C4-2B (cell line): ENCODE results near the gene CD163L1.

Source experiments
- ZFX ChIP-seq: fragments of 450-650 bp; IDR thresholded peaks from 2 replicates; pipeline ENCODE4 v1.6.1; 2017
- TF ChIP-seq, protein P1 (sequence below): fragments of 450-650 bp; conservative IDR thresholded peaks from 2 replicates; pipeline ENCODE4 v1.5.1; 2017; ENCODE audit warnings: mild to moderate bottlenecking

DNA sequence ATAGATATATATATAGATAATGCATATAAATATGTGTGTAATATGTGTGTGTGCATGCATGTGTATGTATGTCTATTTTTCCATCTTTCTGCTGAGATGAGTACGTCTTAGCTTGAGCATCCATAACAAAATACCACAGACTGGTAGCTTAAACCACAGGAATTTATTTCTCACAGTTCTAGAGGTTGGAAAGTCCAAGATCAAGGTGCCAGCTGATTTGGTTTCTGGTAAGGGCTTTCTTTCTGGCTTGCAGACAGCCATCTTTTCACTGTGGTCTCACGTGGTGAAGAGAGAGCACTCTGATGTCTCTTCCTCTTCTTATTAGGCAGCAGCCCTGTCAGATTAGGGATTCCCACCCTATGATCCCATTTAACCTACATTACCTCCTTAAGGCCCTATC lies 92.8 kb downstream of the CD163L1 start:
- TF ChIP-seq, protein P1, sequence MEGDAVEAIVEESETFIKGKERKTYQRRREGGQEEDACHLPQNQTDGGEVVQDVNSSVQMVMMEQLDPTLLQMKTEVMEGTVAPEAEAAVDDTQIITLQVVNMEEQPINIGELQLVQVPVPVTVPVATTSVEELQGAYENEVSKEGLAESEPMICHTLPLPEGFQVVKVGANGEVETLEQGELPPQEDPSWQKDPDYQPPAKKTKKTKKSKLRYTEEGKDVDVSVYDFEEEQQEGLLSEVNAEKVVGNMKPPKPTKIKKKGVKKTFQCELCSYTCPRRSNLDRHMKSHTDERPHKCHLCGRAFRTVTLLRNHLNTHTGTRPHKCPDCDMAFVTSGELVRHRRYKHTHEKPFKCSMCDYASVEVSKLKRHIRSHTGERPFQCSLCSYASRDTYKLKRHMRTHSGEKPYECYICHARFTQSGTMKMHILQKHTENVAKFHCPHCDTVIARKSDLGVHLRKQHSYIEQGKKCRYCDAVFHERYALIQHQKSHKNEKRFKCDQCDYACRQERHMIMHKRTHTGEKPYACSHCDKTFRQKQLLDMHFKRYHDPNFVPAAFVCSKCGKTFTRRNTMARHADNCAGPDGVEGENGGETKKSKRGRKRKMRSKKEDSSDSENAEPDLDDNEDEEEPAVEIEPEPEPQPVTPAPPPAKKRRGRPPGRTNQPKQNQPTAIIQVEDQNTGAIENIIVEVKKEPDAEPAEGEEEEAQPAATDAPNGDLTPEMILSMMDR = no peak
- TF ChIP-seq ZFX = no peak
